AG20443 (cell line): ENCODE results near the gene RAC2.

Experiments
- DNase-seq: peaks from one replicate; pipeline ENCODE4 v3.0.0; 2012; ENCODE audit warnings: low spot score, mixed read lengths

The RAC2 gene

DNA sequence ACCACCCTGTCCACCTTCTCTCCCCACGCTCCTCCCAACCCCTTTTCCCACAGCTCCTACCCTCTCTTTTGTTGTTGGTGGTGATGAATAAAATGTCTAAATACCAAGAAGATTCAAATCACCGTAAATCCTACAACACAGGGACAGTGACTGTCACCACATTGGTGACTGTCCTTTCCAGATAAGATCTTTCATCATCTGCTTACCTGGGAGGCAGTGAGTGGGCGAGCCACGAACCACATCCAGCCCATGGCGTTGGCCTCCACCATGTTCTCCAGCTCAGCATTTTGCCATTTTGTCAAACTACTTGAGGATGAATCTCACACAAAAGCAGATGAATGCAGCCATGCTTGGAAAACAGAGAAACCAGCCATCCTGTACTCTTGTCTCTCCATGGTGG lies 31.6 kb upstream of the RAC2 start:
- no peak for DNase-seq

DNA sequence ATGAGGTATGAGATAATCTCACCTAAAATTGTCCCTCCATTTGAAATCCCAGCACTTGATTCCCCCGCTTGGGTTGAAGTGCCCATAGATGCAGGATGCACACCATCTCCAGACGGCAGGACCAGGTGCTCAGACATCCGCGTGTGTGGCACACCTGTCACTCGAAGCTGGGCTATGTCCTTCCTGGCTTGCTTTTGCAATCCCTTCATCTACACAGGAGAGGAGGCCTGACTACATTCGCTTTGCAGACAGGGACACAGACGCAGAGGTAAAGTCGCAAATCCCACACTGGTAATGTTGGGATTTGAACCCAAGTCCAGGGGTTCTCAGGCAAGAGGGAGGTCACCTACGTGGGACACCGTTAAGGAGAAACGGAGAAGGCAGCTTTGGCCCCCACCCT lies 31.1 kb upstream of the RAC2 start:
- no peak for DNase-seq

DNA sequence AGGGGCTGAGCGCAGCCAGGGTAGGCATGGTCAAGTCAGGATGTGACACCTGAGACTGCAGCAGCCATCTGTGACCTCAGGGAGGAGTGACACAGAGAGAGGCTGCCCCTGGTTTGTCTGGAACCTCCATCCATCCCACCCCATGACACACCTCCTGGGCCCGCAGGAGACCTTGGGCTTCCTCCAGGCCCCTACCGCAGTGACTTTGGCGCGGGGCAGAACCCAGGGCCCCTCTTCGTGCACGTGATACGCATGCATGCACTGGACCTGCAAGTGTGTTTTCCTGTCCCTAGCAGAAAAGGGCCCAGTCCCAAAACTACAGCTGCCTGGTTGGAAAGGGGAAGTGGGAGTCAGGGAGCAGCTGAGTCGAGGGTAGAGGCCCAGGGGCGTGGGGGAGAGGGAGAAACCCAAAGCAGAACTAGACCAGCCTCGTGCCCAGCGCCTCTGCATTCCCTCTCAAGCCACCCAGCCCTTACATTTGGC lies 30.4 kb upstream of the RAC2 start:
- no peak for DNase-seq

DNA sequence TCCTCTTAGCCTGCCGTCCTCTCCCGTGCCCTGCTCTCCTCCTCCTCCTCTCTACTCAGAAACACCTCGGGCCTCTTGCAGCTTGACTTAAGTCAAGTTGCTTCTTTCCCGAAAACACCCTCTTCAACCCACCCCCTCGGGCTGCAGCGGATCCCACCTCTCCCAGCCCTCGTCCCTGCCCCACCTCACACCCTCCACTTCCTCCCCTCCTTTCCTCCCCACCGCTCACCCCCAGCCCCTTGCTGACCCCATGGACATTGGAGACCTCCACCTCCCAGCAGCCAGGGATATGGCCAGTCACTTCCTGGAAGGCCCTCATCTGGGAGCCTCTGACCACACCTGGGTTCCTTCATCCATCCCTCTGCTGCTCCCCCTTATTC lies 29.8 kb upstream of the RAC2 start:
- no peak for DNase-seq

DNA sequence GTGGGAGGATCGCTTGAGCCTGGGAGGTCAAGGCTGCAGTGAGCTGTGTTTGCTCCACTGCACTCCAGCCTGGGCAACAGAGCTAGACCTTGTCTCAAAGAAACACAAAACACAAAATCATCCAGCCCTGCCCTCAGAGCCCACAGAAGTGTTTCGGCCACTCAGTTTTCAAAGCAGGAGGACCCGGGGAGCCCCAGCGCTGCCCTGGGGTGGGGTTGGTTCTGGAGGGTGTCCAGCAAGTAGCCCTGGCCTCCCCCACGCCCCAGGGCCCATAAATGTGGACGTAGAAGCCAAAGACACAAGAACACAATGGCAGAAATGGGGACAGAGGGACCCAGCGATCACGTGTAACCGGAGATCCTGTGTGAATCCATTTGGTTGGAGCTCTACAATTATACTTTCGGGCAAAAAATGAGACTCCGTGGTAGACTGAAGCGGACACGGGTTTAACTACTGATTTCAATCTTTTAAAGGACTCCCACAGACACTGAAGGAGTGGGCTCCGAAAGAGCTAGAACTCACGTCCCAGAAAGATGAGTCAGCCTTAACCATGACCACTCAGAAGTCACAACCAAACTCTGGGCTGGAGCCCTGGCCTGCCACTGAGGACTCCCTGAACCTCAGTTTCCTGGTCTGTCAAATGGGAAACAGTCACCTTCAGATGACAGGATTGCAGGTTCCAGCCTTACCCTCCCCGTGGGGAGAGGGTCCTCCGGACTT lies 29.2 kb upstream of the RAC2 start:
- DNase-seq = peak; percentile 79

DNA sequence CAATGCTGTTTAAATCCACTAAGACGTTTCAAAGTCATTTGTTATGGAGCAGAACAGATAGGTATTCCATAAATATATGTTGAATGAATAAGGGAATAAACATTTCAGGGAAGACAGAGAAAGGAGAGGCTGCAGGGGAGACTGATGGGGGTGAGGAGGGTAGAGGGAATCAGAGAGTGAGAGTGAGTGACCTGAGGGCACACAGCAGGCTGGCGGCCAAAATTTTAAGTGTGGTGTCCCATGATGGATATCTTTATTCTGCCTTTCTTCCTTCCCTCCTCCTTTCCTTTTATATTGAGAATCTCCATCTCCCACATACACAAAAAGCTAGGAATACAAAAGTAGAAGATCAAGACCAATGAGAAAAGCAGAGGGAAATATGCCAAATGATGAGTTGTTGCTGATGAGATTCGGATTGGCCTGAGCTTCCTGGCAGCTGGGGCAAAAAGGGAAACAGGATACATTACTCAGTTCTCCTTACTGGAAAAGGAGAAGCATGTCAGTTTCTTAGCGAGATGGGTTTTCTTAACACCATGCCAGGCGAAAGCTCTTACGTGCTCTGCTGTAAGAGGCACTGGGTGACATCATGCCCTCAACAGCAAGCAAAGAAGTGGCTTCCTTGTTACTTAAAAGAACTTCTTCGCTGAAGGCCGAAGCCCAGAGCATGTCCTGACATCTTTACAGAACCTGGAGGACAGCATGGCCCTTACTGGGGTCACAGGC lies 27.0 kb upstream of the RAC2 start:
- DNase-seq = no peak

DNA sequence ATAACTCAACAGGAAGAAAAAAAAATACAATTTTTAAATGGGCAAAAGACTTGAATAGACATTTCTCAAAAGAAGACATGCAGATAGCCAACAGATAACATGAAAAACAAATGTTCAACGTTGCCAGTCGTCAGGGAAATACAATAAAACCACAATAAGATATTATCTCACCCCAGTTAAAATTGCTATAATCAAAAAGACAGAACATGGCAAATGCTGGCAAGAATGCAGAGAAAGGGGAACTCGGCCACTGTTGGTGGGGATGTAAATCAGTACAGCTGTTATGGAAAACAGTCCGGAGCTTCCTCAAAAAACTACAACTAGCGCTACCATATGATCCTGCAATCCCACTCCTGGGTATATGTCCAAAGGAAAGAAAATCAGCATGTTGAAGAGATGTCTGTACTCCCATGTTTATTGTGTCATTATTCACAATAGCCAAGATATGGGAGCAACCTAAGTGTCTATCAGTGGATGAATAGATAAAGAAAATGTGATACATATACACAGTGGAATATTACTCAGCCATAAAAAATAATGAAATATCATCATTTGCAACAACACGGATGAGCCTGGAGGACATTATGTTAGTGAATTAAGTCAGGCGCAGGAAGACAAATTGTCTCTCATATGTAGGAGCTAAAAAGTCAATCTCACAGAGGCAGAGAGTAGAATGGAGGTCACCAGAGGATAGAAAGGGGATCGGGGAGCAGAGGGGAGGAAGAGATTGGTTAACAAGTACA lies 26.0 kb upstream of the RAC2 start:
- DNase-seq = no peak

DNA sequence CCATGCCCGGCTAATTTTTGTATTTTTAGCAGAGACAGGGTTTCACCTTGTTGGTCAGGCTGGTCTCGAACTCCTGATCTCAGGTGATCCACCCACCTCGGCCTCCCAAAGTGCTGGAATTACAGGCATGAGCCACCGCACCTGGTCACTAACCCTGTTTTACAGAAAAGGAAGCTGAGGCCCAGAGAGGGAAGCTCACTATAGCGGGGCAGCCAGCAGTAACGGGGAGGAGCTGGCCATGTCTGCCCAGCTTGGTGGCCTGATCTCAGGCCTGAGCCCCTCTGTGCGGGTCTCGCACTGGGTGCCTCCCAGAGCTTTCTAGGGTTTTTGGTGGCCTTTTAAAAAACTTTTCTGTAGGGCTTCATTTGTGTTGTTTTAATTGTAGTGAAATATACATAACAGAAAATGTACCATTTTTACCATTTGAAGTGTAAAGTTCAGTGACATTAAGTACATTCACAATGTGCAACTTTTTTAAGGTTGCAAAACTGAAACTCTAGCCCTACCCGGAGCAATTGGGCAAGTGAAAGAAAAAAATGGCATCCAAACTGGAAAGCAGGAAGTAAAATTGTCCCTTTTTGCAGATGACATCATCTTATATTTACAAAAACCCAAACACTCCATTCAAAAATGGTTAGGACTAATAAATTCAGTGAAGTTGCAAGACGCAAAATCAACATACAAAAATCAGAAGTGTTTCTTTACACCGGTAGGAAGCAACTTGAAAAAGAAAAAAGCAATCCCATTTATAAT lies 23.8 kb upstream of the RAC2 start:
- no peak for DNase-seq

DNA sequence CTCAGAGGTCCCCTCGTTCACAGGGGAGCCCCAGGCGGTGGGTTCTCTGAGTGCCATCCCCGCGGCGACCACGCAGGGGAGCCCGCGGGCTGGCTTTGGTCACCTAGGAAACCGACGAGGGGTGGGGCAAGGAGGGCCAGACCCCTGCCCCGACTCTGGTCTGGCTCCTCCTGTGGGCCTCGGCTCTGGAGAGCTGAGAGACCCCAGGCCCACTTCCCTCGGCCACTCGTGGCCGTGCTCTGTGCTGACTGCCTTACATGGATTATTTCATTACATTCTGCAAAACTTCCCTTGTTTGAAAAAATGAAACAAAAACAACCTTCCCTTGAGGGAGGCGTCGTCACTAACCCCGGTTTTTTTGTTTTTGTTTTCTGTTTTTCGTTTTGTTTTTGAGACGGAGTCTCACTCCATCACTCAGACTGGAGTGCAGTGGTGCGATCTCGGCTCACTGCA lies 23.1 kb upstream of the RAC2 start:
- peak; percentile 83 for DNase-seq

DNA sequence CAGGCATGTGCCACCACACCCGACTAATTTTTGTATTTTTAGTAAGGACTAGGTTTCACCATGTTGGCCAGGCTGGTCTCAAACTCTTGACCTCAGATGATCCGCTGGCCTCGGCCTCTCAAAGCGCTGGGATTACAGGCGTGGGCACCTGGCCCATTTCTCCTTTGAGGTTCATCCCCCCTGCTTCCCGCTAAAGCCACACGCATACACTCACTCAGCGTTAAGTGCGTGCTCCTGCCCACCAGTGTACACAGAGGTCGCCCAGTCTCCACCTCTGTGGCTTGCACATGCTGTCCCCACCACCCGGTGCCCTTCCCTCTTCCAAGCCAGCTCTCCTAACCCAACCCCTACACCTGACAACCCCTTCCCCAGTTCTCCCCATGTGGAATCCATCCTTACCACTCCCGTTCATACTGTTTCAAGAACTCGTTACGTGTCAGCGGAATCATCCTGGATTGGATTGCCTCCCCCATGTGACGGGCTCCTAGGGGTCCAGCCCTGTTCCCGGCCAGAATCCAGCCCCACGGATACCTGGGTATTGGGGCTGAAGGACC lies 22.6 kb upstream of the RAC2 start:
- DNase-seq = no peak

DNA sequence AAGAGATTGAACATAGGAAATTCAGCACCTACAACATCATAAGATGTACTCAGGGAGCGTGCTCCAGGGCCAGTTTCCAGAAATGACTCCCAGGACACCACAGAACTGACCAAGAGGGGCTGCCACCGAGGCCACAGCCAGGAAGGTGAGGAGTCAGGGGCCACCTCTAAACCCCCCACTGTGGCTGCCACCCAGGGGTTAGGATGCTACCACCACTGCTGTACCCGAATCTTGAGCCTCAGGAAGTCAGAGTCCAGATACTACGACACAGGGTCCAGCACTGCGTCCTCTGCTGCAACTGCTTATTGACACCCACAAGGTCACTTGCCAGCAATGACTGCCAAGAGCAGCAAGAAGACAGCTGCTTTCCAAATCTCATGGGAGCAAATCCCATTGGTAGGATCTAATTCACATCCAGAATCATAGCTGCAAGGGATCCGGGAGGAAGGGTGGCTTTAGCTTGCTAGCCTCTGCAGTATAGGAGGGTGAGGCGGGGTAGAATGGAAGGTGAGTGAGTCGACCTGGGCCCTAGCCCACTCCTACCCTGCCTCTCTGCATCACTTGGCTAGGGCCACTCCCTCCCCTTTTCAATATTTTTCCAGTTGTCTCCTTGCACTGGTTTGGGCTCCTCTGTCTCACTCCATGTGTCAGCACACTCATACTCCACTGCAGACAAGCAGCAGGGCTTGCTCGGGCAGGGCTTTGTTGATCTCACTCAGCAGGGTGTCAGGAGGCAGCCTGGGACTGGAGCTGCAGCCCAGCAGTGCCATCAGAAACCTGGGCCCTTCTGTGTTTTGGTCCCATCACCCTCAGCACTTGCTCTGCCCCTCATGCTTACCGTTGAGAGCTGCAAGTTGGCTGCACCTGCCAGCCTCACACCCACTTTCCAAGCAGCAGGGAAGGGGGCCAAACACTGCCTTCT lies 20.2 kb upstream of the RAC2 start:
- DNase-seq = no peak

DNA sequence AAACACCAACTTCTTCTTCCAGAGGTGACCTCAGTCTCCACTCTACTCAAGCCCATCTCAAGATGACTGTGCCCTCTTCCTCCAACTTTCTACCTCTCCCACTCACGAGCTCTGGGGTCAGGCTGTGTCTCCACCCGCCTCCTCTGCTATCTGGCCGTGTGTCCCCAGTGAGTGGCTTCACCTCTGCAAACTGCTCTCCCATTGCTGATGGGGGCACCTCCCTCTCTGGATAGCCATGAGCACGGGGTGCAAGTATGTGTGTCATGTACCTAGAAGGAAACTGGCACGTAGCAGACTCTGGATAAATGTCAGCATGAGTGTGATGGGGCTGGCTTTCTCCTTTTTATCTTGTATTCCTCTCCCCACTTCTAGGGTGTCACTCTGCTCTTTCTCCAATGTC lies 18.3 kb upstream of the RAC2 start:
- no peak for DNase-seq

DNA sequence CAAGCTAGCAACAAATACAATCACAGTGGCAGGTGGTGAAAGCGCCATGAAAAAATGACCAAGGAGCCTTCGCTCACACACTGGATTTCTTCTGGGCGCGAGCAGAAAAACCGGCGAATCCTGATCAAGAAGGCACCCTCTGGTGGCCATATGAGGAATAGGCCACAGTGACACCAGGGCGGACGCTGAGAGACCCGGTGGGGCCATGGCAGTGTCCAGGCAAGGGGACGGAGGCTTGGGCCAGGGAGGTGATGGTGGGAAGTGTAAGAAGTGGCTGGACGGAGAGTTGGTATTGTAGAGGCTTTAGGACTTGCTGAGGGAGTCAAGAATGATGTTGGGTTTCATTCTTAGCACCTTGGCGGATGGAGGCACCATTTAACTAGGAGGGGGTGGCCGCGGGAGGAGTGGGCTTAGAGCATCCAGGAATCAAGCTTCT lies 16.9 kb upstream of the RAC2 start:
- DNase-seq = peak; percentile 84

DNA sequence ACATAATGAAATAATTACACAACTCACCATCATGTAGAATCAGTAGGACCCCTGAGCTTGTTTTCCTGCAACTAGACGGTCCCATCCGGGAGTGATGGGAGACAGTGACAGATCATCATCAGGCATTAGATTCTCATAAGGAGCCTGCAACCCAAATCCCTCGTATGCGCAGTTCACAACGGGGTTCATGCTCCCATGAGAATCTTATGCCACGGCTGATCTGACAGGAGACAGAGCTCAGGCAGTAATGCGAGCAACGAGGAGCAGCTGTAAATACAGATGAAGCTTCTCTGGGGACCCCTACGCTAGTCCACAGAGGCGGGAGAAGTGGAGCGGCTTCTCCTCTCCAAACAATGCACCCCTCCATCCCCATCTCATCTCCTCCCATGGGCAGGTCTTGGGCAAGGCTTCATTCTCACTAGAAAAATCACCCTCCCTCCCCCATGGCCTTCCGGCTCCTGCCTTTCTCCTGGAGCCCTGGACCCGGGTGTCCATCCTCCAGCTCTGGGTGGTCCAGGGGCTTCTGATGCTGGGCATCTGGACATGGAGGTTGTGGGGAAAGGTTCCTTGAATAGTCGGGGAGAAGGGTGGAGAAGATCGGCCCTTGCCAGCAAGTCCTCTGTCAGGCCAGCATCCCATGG lies 16.2 kb upstream of the RAC2 start:
- no peak for DNase-seq

DNA sequence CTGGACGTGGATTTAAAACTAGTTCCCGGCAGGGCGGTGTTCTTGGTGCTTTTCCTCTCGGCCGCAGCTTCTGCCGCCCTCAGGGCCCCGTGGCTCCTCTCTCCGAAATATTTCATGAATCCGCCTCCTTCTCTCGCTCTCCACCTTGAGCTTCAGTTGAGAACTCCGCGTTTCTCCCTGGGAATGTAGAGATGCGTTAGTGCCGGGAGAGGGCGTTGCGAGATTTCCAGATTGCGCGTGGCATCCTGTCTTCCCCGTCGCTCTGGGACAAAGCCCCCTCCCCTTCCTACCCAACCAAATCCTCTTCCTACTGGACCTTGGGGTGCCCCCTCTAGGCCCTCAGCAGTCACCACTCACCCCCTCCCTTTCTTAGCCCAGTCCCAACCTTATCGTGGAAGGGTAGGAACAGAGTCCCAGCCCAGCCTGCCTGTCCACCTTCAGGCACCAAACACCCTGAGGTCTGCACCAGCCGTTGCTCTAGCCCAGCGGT lies 15.5 kb upstream of the RAC2 start:
- peak; percentile 68 for DNase-seq

DNA sequence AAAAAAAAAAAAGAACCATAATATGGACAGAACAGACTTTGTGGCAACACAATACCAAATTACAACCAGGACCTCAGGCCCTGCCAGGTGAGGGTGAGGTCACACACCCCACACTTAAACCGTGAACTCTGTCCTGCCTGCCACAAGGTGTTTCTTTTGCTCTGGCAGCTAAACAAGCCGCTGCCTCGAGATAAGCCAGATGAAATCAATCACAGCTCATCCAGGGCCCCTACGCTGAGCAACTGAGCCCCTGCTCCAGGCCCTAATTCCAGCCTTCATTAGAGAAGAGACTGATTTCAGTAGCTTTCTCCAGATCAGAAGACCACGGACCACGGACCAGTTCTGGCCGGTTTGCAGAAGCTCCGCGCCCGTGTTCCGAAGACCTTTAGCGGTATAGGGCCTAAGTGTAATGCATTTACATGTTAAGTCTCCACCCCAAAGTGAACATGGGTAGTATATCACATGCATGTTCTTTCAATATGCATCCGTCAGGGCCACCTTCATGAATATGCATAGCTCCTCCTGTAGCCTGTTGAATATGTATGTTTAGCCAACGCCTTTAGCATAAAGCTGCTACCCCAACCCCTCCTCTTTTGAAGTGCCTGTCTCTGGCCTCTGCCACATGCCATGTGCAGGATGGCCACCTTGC lies 14.8 kb upstream of the RAC2 start:
- DNase-seq = no peak

DNA sequence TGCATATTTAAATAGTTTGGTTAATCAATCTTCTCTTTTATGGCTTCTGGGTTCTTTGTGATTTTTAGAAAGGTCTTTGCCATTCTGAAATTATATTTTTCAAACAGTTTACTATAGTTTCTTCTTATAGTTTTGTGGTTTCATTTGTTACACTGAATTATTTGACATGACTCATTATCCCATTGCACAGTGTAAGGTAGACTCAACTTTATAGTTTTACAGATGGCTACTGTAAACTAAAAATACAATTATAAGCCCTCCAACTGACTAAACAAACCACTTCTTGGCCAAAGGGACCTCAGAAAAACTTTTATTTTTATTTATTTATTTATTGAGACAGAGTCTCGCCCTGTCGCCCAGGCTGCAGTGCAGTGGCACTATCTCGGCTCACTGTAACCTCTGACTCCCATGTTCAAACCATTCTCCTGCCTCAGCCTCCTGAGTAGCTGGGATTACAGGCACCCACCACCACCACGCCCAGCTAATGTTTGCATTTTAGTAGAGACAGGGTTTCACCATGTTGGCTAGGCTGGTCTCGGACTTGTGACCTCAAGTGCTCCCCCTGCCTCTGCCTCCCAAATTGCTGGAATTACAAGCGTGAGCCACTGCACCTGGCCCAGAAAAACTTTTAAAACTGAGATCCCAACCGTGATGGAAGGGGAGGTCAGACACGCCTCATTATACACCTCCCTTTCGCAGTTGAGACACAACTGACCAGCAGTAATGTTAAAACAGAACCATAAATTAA lies 14.1 kb upstream of the RAC2 start:
- DNase-seq = no peak

DNA sequence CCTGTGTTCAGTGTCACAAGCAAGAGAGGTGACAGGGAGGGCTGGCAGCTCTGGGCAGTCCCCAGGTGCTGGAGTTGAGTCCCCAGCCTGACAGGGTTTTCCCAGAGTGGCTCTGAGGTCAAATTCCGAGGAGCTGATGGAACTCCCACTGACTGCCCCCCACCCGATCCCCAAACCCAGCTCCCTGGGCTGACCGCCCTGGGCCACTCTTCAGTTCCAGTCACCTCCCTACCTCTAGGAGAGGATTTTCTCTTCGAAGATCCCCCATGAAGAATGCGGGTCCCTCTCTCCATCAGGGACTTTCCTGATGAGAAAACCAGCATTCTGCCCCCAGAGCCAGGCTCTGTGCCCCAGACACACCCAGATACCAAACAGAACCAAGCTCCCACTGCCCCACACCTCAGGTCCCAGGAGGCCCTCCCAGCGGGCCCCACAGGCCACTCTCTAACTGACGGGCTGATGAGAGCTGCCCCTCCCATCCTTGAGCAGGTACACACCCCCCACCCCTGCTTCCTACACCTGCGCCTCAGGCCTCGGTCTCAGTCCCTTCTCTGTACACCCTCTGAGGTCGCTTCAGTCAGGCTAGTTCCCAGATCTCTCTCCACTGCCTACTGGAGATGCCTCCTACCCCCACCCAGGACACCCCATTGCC lies 12.1 kb upstream of the RAC2 start:
- DNase-seq = no peak
